HG03354 (cell line): ENCODE results near the gene GINS2.

Experiments used
- ATAC-seq: cut with Tn5 transposase; IDR thresholded peaks from one replicate; pipeline ENCODE4 v1.9.1; 2021; ENCODE audit warnings: mild to moderate bottlenecking; ENCODE audit not compliant: unreplicated experiment, poor library complexity, severe bottlenecking

The GINS2 gene

DNA sequence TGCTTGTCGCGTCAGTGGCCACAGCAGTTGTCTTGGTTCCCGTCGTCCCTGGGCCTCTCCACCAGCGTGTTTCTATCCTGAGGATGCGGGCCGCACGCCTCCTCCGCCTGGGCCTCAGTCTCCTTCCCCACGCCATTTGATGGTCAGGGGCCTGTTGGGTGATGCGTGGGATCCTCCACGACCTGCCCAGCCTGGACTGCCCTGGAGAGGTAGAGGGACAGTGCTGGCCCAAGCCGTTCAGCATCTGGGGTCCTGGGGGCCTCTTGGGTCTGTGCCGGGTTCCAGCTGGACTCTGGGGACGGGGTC is 55.4 kb downstream of the GINS2 start:
- ATAC-seq: no peak

DNA sequence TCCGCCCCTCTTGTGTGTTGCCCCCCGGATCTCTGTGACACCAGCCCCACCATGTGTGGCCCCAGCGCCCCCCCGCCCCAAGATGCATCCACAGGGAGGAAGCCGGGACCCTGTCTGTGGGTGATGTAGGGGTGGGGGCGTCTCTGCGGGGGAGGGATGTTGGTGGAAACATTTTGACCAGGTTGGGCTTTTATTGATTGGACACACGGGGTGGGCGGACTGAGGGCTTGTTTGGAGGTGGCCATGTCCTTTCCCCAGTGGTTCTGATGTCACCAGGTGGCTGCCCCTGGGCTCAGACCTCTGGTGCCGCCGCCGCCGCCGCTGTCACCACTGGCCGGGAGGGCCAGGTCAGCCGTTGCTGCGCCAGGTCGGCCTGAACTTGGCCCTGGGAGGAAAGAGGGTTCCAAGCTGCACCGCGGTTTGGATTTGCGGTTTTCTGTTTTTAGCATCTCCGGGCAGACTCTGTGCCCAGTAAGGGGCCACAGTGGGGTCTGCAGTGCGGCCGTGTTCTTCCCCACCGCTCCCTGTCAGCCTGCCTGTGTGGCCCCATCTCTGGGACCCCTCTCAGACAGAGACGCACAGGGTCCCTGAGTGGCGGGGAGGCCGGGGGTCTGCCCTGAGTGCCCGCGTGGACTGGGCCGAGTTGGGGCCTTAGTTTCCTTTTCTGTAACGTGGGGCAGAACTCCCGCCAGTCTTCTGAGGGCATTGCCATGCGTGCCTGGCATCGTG is 55.9 kb downstream of the GINS2 start:
- ATAC-seq: no peak

DNA sequence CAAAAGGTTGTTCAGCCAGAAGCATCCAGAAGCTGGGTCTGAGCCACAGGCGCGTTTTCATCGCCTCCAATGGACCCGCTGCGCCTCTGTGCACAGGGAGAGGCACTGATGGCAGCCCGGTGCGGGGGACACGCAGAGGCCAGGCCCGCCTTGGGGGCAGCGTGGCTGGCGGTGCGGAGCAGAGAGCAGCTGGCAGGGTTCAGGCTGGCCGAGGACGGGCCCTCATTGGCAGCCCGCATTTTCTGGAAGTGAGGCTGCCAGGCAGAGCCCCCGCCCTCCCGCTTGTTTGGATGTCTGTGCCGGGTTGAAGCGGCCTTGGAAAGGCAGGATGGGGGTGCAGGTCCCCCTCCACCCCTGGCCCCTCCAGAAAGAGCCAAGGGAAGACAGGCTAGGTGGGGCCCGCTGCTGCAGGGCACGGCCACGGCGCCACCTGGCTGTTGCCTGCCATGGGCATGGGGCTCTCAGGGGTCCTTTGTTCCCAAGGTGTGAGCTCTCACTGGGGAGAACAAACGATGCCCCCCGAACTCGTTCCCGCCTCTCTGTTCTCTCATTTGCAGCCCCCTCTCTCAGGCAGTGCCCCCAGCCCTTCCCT is 56.9 kb downstream of the GINS2 start:
- no peak for ATAC-seq

DNA sequence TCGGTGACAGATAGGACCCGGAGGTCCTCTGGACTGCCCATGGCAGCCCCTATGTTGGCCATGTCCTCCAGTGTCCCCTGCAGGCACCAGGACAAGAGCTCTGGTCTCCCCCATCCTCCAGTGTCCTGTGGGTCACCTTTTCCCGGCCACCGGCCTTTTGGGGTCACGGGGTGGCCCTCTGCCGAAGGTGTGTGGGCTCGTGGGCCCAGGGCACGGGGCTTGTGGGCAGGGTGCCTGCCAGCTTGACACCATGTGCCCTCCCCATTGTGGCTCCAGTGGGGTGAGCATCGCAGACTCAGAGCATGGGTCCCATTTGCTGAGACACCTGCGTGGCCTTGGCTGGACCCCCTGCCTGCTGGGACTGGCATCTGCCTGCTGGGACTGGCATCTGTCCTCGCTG is 57.5 kb downstream of the GINS2 start:
- ATAC-seq: no peak

DNA sequence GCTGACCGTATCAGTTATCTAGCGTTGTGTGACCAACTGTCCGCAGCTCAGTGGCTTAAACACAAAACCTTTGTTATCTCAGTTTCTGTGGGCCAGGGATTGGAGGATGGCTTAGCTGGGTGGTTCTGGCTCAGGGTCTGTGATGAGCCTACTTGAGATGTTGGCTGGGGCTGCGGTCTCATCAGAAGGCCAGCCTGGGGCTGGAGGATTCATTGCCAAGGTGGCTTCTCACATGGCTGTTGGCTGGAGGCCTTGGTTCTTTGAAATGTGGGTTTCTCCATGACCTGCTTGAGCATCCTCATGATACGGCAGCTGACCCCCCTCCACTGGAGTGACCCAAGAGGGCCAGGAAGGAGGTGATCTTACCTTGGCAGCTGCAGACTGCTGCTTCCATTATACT is 58.9 kb downstream of the GINS2 start:
- ATAC-seq: no peak

DNA sequence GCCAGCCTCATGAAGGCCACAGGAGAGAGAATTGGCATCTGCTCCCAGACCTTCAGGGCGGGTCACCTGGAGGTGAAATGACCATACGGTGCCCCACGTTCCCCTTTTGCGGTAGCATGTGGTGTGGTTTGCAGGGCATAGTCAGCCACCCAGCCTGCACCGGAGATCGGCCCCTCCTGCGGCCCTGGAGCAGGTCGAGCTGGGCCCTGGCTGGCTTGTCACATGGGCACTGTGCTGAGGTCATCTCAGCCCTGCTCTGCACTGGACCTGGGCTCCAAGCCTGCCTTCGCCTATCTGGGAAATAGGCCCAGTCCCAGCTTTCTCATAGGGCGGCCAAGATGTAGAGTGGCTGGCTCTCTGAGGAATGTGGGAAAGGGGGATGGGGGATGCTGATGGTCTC is 59.4 kb downstream of the GINS2 start:
- no peak for ATAC-seq

DNA sequence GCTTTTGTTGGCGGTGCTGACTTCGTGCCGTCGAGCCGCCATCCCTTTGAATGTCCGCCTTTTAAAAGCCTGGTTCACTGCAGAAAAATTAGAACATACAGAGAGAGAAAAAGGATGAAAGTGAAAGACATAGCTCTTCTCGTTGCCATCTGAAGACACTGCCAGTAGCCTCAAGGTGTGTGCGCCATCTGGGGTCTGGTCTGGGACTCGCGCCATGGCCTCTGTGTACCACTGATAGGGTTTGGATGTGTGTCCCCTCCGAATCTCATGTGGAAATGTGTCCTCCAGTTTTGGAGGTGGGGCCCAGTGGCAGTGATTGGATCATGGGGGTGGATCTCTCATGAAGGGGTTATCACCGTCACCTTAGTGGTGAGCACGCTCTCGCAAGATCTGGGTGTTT is 60.1 kb downstream of the GINS2 start:
- ATAC-seq: no peak

DNA sequence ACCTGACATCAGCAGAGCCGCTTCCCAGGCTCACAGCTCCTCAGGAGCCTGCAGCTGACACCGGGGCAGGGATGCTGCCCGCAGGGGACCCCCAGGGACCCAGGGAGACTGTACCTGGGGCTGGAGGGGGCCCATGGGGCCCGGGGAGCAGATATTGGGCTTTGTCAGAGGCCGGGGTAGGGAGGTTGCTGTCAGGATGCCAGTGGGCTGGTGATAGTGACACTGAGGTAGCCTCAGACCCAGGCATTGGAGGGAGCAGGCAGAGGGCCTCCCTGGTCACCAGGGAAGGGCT is 60.5 kb downstream of the GINS2 start:
- ATAC-seq: no peak

DNA sequence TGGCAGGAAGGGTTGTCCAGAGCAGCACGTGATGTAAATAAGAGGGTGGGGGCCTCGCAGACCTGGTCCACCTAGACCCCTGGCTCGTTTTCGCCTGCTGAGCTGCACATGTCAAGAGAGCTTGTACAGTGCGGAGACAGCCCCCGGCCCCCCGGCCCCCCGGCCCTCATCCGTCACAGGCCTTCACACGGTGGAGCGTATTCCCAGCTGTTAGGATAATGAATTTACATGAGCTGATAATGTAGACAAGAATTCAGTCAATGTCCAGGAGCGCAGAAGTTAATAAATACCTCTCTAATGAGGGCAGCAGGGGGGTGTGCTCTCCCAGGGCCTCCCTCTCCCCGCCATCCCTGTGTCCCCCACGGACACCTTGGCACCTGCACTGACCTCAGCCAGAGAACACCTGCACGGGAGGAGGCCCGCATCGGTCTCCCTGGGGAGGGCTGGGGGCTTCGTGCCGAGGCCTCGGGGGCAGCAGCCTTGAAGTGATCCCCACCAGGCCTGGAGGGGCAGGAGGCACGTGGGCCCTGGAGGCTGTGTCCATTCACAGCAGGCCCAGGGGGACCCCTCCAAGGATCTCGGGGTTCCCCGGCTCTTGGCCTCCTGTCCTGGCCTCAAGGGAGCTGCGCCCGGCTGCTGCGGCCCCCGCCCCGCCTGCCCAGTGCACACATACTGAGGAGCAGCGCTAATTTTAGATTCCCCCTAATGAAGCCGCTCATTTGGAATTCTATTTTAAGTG is 61.1 kb downstream of the GINS2 start:
- ATAC-seq: no peak

DNA sequence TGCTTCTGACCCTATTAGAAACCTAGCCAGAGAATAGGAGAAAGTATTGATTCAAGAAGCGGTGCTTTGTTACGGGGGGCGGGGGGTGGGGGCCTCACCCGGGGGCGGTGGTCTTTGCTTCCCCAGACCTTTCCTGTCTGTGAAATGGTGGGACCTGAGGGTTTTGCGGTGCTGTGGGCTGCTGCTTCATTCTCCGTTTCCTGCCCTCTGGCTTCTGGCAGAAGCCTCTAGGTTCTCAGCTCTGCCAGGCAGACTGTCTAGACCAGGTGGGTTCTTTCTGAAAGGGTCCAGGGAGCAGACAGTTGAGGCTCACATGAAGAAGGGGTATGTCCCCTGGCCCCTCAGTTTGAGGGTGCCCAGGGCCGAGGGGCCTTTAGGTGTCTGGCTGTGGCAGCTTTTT is 61.7 kb downstream of the GINS2 start:
- ATAC-seq: no peak
